ENCODE data around the gene DPP10.

DPP10 gene

DNA sequence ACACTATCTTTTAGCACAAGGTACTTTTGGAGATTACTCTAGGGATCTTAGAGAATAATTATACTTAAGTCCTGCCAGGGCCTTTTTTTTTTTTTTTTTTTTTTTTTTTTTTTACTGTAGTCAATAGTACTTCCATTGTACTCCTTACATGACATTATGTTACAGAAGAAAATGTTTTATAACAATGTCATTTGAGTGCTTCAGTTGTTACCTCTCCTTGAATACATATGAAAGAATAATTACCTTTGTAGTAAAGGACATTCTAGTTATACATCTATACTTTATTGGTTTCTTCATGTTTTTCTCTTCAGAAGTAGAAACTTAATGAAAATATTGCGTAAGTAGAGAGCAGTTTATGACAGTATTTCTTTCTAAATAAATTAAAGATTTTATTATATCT lies 834.9 kb downstream of the DPP10 start:
- no peak for DNase-seq (ENCODE audit: low read depth in 2 of 2)

DNA sequence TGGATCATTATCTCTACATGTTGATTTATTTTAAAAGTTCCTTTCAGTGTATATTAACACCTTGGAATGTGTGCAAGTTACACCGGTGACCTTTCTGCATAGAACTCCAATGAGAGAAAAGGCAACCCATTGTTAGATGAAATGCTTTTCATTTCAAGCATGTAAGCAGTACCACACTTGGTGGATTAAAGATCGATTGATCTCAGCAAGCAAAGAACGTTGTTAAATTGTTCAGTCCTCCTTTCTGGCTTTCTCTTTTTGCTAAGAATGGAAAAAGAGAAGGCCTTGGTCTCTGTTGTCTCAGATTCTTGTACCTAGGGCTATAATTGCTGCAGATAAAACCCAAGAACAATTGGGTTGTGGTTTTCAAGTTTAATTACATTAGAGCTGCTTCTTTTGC lies 843.0 kb downstream of the DPP10 start:
- DNase-seq (ENCODE audit: low read depth in 2 of 2) = no peak

DNA sequence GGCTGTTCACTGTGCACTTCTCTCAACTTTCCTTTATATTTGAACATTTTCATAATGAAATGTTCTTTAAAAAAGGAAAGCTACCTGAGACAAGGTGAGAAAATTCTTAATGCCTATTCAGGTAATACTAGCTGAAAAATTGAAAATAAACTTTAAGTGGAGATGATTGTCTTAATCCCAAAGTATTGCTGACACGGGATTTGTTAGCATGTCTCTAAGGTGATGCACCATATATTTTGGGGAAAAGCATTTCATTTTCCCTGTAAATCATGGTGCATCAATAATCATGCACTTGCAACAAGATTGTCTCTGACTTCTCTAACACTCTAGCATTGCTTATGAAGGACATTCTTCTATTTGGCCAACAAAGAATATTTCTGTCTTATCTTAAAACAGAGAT lies 848.0 kb downstream of the DPP10 start:
- no peak for DNase-seq (ENCODE audit: low read depth in 2 of 2)

DNA sequence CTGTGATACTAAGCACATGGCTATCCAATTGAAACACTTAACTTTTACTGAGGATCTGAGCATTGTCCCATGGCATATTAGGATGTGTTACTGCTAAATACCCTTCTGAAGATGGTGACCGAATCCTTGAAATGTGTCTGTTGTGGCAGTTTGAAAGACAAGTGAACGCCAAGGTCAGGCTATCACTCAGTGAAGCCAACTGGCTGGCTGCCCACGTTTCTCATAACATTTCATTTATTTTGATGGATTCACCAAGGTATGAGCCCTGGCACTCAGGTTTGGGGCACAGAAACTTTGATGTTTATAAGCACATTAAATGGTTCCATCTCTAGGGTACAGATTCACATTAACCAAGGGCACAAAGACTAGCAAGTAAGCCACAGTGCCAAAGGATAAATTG lies 850.3 kb downstream of the DPP10 start:
- DNase-seq (ENCODE audit: low read depth in 2 of 2) = no peak

DNA sequence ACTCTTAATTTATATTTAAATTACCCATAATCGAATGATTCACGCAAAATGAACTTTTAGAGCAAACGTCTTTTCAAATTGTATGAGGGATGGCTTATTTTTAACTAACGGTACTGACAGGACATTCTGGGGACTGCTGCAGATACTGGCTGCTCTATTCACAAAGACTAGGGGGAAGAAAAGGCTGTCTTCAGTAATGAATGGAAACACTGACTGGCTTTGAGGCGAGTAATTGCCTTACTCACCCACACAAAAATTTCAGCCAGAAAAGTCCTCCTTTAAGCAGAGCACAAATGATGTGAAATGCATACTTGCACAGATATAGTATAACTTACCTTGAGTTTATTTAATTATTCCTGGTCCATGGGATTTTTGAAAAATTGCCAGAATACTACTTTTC lies 852.6 kb downstream of the DPP10 start:
- DNase-seq (ENCODE audit: low read depth in 2 of 2) = no peak

DNA sequence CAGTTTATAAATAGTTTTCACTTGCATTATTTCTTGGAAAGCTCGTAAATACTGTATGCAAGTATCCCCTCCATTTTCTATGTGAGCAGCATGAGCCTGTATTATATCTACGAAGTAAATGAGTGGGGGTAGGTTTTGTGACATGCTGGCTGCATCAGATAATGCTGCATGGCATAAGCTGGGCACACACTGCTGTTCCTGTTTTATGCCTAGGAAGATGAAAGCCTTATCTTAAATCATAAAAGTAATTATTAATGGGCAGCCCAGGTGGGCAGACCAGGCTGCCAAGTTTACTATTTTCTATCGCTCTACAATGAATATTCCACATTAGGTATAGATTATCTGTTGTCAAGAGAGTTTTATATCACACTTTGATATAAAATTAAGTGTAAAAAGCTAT lies 854.6 kb downstream of the DPP10 start:
- no peak for DNase-seq (ENCODE audit: low read depth in 2 of 2)

DNA sequence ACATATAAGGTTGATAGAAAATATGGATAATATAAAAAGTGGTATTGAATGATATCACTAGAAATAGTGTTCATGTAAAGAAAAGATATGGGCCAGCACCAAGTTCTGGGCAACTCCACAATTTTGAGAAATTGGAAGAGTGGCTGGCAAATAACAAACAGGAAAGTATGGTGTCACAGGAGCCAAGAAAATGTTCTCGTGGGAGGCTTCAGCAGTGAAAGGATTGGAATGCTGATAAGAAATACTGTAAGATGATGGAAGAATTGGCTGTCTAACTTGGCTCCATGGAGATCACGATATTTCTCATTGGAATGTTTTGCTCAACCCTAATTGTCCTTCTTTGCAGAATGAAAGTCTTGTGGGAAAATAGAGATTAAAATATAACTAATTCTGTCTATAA lies 856.8 kb downstream of the DPP10 start:
- no peak for DNase-seq (ENCODE audit: low read depth in 2 of 2)

DNA sequence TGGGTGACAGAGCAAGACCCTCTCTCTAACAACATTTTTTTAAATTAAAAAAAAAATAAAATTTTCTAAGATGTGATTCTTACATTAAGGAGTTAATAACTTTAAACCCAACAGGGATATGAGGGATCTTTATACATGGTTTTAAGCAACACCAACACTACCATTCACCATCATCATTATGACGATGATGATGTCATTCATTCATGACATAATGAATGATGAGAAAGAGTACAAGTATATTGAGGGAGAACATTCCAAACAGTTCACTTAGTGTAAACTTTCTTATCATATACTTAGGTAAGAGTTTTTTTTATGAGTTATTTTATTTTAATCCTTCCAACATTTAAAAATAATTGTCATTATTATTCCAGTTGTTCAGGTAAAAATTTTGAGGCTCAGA lies 863.3 kb downstream of the DPP10 start:
- DNase-seq (ENCODE audit: low read depth in 2 of 2) = no peak

DNA sequence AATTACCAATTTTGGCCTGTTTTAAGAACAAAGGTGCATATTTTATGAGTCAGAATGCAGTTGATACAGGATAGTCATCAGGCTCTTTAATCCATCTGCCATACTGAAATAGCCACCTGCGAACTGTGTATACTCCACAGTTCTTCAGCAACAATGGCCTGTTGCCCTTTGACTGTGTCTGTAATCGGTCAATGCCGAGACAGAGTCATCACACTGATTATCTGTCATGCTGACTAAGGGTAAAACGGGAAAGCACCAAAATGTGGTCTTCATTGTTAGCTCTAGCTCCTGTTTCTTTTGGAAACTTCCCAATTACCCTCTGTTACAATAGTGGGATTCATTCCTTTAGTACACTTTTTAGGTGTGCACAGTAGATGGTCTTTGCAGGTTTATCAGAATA lies 871.7 kb downstream of the DPP10 start:
- DNase-seq (ENCODE audit: low read depth in 2 of 2) = no peak

DNA sequence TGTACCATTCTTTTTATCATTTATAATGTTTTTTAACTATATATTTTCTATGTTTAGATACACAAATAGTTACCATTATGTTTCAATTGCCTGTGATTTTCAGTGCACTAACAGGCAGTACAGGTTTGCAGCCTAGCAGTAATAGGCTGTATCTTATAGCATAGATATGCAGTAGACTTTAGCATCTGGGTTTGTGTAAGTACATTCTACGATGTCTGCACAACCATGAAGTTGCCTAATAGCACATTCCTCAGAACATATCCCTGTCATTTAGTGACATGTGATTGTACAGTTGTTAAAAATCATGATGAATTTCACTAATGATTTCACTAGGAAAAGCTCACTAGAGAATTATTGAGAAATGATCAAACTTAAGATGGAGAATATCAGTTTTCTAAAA lies 884.6 kb downstream of the DPP10 start:
- DNase-seq (ENCODE audit: low read depth in 2 of 2) = no peak

DNA sequence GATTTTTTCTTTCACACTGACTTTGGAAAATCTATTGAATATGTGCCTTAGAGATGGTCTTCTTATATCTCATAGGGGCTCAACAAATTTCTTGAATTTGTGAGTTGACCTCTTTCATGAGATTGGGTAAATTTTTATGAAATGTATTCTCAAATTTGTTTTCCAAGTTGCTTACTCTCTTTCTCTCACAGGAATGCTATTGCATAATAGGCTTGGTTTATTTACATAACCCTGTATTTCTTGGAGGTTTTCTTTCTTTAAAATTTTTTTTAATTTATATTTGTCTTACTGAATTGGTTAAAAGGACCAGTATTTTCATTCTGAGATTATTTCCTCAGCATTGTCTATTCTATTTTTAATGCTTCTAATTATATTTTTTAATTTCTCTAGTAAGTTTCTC lies 917.1 kb downstream of the DPP10 start:
- DNase-seq (ENCODE audit: low read depth in 2 of 2) = no peak

DNA sequence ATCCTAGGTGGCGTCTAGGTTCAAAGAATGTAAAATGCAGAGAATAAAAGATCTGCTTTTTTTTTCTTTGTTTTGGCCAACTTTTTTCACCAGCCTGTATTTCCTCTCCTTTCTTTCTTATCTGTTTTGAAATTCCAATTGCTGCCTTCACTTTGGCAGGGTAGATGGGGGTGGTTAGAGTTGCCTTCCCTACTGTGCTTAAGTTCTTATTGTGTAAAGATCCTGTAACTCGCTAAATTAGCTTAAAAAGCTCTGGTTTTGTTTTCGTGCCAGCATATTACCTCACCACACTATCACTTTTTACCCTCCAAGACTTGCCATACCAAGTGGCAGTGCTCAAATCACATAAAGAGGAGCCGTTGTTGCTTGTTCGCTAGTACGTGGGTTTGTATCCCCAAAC lies 921.7 kb downstream of the DPP10 start:
- no peak for DNase-seq (ENCODE audit: low read depth in 2 of 2)

DNA sequence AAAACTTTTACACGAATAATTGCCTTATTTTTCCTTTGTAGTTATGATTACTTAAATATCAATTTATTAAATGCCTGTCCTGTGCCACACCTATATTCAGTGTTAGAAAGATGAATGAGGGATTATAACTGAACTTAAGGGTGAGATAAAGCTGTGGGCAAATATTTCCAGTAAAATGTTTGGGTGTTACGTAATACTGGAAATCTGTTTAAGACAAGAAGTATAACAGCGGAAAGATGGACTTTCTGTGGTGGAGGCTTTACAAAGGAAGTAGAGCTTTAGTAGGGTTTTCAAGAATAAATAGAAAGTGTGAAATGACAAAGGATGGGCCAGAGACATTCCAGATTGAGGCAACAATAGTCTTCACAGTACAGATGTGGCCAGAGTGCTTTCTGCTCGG lies 927.0 kb downstream of the DPP10 start:
- DNase-seq (ENCODE audit: low read depth in 2 of 2) = no peak

DNA sequence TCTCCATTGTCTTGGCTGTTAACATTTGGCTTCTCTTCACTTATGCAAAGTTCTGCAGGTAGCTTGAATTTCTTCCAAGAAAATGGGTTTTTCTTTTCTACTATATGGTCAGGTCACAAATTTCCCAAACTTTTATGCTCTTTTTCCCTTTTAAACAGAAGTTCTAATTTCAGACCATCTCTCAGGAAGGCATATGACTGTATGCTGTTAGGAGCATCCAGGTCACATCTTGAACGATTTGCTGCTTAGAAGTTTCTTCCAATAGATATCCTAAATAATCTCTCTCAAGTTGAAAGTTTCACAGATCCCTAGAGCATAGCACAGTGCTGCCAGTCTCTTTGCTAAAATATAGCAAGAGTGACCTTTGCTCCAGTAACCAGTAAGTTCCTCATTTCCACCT lies 932.5 kb downstream of the DPP10 start:
- DNase-seq (ENCODE audit: low read depth in 2 of 2) = no peak

DNA sequence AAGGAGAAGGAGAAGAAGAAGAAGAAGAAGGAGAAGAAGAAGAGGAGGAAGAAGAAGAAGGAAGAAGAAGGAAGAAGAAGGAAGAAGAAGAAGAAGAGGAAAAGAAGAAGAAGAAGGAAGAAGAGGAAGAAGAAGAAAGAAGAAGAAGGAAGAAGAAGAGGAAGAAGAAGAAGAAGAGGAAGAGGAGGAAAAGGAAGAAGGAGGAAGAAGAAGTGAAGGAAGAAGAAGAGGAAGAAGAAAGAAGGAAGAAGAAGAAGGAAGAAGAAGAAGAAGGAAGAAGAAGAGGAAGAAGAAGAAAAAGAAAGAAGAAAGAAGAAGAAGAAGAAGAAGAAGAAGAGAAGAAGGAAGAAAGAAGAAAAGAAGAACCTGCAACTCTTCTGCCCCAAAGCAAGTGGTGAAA lies 942.0 kb downstream of the DPP10 start:
- no peak for DNase-seq (ENCODE audit: low read depth in 2 of 2)

DNA sequence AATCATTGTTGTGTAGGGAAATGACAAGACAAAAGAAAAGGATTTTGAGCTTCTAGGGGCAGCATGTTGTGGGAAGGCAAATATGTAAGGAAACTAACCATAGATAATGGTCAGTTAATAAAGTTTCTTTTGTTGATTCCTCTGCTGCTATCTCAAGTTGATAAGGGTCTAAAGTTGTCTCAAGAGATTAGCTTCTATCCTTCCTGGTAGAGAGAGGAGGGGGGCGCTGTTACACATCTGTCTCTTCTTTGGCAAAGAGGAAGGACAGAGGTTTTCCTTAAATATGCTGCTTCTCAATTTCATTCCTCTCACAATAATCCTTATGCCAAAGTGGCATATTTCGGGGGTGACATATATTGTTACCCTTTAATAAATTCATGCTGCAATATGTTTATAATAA lies 944.0 kb downstream of the DPP10 start:
- DNase-seq (ENCODE audit: low read depth in 2 of 2) = no peak

DNA sequence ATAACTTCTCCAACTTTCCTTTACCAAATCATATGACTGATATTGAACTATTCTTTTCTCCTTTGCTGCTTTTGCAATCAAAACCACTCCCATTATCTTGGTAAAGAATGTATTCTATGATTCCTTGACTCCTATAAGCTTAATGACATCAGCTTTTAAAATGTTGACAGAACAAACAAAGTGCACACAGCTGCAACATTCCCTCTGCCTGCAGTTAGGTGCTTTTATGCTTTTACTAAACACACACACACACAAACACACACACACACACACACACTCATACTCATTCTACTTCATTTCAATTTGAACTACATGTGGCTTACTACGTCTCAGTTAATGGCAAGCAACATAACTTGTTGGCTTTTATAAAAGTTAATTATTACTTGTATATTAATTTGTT lies 946.6 kb downstream of the DPP10 start:
- DNase-seq (ENCODE audit: low read depth in 2 of 2) = no peak

DNA sequence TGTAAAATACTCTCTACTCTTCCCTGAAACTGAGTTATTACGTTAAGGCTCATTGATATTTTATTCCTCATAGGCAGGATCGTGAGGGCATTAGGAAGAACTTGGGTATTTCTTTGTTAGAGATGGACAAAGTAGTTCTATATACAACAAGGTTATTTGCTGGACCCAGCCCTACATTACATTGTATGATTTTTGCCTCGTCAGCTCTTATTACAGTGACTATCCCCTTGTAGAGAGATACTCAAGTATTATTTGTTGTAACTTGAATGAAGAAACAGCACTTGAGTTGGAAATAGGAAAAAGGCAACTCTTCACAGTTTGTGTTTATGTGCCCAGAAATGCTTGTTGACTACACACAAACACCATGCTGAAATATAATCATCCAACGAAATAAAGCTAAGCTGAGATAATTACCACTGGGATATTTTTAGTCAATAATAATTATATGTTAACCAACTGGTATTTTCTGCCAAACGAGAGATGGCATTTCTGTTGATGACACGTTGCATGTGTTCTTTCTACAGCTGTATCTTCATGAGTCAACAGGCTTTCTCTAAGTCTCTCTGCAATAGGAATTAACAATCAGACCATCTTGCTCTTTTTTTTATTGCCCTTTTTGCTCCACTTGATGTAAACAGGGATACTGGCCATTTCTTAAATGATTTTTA lies 947.6 kb downstream of the DPP10 start:
- DNase-seq (ENCODE audit: low read depth in 2 of 2) = no peak

DNA sequence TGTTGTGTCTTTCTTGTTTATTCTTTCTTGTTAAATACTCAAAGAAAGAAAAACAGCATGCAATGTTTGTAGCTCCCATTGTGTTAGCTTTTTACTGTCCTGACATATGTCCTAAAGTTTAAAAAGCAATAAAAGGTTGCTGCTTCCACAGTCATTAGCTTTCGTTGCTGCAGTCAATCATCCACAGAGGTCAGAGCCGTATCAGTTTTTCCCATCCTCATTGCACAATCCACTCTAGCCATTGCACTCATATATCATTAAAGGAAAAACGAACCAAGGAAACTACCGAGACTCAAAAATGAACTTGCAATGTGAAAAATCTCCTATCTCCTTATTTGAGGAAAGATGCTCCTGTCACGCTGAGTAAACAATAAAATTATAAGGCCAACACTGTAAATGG lies 954.1 kb downstream of the DPP10 start:
- DNase-seq (ENCODE audit: low read depth in 2 of 2) = no peak

DNA sequence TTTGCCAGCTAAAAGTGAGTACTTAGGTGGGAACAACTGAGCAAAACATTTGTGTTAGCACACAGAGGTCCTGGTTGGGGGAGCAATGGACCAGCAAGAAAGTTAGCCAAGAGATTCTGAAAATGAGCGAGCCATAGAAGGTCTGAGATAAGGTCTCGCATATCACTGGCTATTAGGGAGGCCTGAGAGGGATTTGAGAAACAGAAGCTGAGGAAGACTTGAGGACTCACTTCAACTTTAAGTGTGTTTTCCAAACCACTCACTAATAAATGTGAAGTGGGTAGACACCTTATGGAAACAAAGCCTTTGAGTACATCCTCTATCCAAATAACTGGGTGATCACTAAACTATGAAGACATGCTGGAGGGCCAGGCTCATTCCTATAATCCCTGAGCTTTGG lies 958.5 kb downstream of the DPP10 start:
- no peak for DNase-seq (ENCODE audit: low read depth in 2 of 2)

DNA sequence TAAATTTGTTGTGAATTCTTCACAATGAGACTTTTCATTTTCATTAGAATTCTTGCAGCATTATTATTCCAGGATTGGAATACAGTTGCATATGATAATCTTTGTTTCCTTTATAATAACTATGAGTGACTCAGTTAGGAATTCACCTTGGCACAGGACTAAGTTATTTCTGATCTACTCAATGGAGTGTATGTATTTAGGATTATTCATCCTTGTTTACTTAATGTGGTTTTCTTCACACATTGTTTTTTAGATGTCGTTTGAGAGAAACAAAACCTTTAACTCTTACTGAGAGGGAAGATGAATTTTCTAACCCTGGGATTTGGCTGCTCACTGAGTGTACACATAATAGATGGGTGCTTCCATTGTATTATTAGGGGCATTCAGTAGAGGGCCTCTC lies 970.1 kb downstream of the DPP10 start:
- no peak for DNase-seq (ENCODE audit: low read depth in 2 of 2)

DNA sequence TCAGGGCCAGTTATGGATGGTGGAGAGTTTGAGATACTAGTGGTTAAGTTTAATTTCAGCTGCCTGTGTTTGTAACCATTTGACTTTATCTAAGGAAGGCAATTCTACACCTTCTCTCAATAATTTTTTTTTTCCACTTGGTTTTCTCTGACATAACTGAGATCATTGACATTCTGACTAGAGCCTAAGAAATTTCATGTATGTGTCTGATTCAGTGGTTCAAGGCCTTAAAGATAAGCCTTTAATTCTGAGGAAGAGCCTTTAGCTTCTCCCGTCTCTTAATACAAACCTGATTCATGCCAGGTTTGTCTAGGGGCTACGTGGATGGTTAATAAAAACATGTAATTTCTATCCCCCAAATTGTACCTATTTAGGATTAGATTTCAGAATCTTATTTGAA lies 971.4 kb downstream of the DPP10 start:
- DNase-seq (ENCODE audit: low read depth in 2 of 2) = no peak

DNA sequence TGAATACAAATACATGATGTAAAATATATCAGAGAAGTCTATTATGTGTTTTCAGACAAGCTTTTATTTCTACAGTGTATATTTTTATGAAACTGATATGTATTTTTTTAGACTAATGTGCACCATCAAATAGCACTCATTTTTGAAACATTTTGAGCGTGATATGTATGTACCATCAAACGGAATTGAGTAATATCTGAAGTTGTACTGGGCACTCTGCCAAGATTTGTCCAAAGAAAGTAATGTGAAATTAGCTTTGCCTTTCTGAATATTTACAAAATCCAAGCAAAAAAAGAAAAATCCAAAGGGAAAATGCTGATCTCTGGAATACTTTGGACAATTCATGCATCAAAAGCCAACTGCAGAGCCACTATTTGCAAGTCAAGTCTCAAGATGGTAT lies 972.0 kb downstream of the DPP10 start:
- DNase-seq (ENCODE audit: low read depth in 2 of 2) = no peak

DNA sequence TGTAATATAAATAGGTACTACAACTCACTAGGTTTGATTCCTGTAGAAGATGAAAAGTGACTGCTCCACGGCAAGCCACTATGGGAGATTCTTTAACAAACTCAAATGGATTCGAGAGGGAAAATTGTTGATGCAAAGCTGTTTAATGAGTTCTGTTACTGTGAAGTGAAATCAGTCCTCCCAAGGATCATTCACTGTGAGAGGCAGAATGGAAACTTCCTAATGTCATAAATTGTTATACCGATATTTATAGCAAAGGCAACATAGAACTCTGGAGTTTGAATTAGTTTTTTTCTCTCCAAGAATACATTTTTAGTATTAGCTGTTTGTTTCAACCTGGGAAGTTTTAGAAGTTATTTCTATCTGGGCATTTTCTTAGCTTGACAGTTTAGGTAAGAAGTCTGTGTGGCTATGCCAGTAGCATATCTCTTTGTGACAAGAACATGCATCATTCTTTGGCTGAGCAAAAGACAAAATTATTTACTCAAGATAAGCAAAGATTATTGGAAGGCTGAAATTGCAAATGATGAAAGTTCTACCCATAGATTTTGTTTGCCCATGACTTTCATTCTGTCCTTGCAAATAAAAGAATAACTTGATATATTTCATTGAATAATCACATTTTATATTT lies 979.7 kb downstream of the DPP10 start:
- no peak for DNase-seq (ENCODE audit: low read depth in 2 of 2)
